CD4-positive, alpha-beta T cell (primary cell): Measurements from ENCODE around the gene GADD45B. TPM values are rescaled to one million over a fixed set of nuclear protein-coding genes. Genes with fewer than 3 reads are reported as not detected.
A peak's percentile ranks its signal among the peaks of the same experiment; 100 is the strongest.
"Not testable (repeated sequence)": the region's sequence is repeated elsewhere in the genome, so short reads cannot be mapped to it uniquely, and the experiment has no call there.

Source experiments
- ATAC-seq: fragments of 200-7000 bp; cut with Tn5 transposase; one replicate; pipeline ENCODE4 v1.10.0; 2022; ENCODE audit warnings: mild to moderate bottlenecking; ENCODE audit not compliant: poor library complexity
- CTCF ChIA-PET: fragments of 350-600 bp; sonication (Branson Sonifier 250); formaldehyde crosslinking; loops from one replicate; lab custom pipeline; 2021; ENCODE audit warnings: antibody characterized with exemption, inconsistent platforms; lab: Charles Lee
- POLR2A ChIA-PET: fragments of 350-600 bp; sonication (Branson Sonifier 250); formaldehyde crosslinking; loops from one replicate; lab custom pipeline; 2021; ENCODE audit warnings: antibody characterized with exemption, inconsistent platforms; lab: Charles Lee
- DNase-seq, 14 experiments: peaks; one replicate each; pipeline ENCODE4 v3.0.0-alpha.2; 2013 to 2020; ENCODE audit warnings: mixed read lengths in 2 of 14
- H3K27ac ChIP-seq, 2 donors: one replicate each; pipeline versions ENCODE4 v1.5.1 to v1.7.0; 2013; ENCODE audit warnings: low read length in 2 of 2, low read depth in 1 of 2, mild to moderate bottlenecking in 1 of 2
- H3K27me3 ChIP-seq, 2 experiments: 1 replicate in 1 of 2; 2 replicates in 1 of 2; pipeline versions ENCODE4 v1.6.1 to v1.7.0; 2013; ENCODE audit warnings: low read length in 2 of 2, control low read depth in 1 of 2, mild to moderate bottlenecking in 1 of 2, moderate library complexity in 1 of 2; ENCODE audit not compliant: insufficient read depth in 2 of 2, control insufficient read depth in 1 of 2
- H3K36me3 ChIP-seq: one replicate; pipeline ENCODE4 v1.6.1; 2013; ENCODE audit warnings: low read length, control low read depth; ENCODE audit not compliant: insufficient read depth
- H3K4me1 ChIP-seq: one replicate; pipeline ENCODE4 v1.6.1; 2013; ENCODE audit warnings: low read length, control low read depth; ENCODE audit not compliant: insufficient read depth
- H3K4me3 ChIP-seq: one replicate; pipeline ENCODE4 v1.5.1; 2013; ENCODE audit warnings: mild to moderate bottlenecking, low read length, moderate library complexity
- H3K9me3 ChIP-seq, 2 experiments: 1 replicate in 1 of 2; 2 replicates in 1 of 2; pipeline versions ENCODE4 v1.6.1 to v1.7.0; 2013; ENCODE audit warnings: low read length in 2 of 2, mild to moderate bottlenecking in 2 of 2, control low read depth in 1 of 2, moderate library complexity in 1 of 2; ENCODE audit not compliant: control insufficient read depth in 1 of 2, insufficient read depth in 1 of 2
- H3K27ac Mint-ChIP-seq: one replicate; pipeline ENCODE4 v1.8.0; 2020; ENCODE audit warnings: mixed read lengths
- H3K27me3 Mint-ChIP-seq: one replicate; pipeline ENCODE4 v1.8.0; 2021; ENCODE audit warnings: mixed read lengths
- H3K36me3 Mint-ChIP-seq: one replicate; pipeline ENCODE4 v1.8.0; 2021; ENCODE audit warnings: low read depth, mixed read lengths
- H3K4me1 Mint-ChIP-seq: one replicate; pipeline ENCODE4 v1.8.0; 2021; ENCODE audit warnings: low read depth, mixed read lengths
- H3K4me3 Mint-ChIP-seq: one replicate; pipeline ENCODE4 v1.8.0; 2020; ENCODE audit warnings: mild to moderate bottlenecking, mixed read lengths
- H3K9me3 Mint-ChIP-seq: one replicate; pipeline ENCODE4 v1.8.0; 2020; ENCODE audit warnings: mixed read lengths
- intact Hi-C, 2 experiments: fragments of 100-400 bp; cut with DNase I in 1 of 2; cut with micrococcal nuclease in 1 of 2; formaldehyde crosslinking; loops; one replicate each; pipeline versions ENCODE4 v1.15.1 to v1.9.0; 2023 to 2025; cut with DNase I, micrococcal nuclease
- total RNA-seq, 174 experiments: library from RNA in 2 of 174; stranded (reverse) in 2 of 174; gene quantifications; one replicate each; pipeline ENCODE4 v1.2.3 and lab custom pipeline; 2021 to 2026
- TF ChIP-seq, protein P1 (sequence below): fragments of 200-600 bp; IDR thresholded peaks from one replicate; pipeline ENCODE4 v1.8.0; 2022; ENCODE audit warnings: antibody characterized with exemption, mild to moderate bottlenecking

The GADD45B gene
- total RNA-seq, 2 experiments from 2014 or later: 284 to 285 TPM

- peaks cover 33% of the 10 kb centered on the region for H3K4me1 ChIP-seq
- ChIA-PET POLR2A (no interaction called here), CTCF (no interaction called here)
- H3K27me3 Mint-ChIP-seq: no peaks in the 10 kb centered on the region
- H3K36me3 ChIP-seq: no peaks in the 10 kb centered on the region
- TF ChIP-seq, protein P1, sequence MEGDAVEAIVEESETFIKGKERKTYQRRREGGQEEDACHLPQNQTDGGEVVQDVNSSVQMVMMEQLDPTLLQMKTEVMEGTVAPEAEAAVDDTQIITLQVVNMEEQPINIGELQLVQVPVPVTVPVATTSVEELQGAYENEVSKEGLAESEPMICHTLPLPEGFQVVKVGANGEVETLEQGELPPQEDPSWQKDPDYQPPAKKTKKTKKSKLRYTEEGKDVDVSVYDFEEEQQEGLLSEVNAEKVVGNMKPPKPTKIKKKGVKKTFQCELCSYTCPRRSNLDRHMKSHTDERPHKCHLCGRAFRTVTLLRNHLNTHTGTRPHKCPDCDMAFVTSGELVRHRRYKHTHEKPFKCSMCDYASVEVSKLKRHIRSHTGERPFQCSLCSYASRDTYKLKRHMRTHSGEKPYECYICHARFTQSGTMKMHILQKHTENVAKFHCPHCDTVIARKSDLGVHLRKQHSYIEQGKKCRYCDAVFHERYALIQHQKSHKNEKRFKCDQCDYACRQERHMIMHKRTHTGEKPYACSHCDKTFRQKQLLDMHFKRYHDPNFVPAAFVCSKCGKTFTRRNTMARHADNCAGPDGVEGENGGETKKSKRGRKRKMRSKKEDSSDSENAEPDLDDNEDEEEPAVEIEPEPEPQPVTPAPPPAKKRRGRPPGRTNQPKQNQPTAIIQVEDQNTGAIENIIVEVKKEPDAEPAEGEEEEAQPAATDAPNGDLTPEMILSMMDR: no peak
- no peaks in the 10 kb centered on the region for H3K9me3 ChIP-seq
- H3K27ac Mint-ChIP-seq: no peak overlapping the region
- no peak overlapping the region for H3K27ac ChIP-seq
- no peak overlapping the region for H3K4me3 ChIP-seq
- no peak overlapping the region for H3K4me3 Mint-ChIP-seq
- H3K9me3 Mint-ChIP-seq: no peaks in the 10 kb centered on the region
- ATAC-seq (no peak), DNase-seq (no peak)
- peaks cover 13% of the 10 kb centered on the region for H3K4me1 Mint-ChIP-seq
- intact Hi-C loops: no loop called here
- H3K36me3 Mint-ChIP-seq: no peaks in the 10 kb centered on the region
- H3K27me3 ChIP-seq: no peaks in the 10 kb centered on the region
These were observed 24.9 kb downstream of the GADD45B start for GRCh38 chr19:2500841-2501261.

- intact Hi-C loops: loop anchor here in 1 of 2 experiments (2.0 kb wide), 1 partner anchor 25 kb away; no protein-coding TSS in a partner anchor
- CTCF ChIA-PET: interaction anchor here (1.0 to 2.3 kb wide), 6 partner anchors 9 to 133 kb away, joined by 4 to 10 read pairs (median 4); no protein-coding TSS in a partner anchor
These were observed 27.7 kb downstream of the GADD45B start for GRCh38 chr19:2503521-2504109.

DNA sequence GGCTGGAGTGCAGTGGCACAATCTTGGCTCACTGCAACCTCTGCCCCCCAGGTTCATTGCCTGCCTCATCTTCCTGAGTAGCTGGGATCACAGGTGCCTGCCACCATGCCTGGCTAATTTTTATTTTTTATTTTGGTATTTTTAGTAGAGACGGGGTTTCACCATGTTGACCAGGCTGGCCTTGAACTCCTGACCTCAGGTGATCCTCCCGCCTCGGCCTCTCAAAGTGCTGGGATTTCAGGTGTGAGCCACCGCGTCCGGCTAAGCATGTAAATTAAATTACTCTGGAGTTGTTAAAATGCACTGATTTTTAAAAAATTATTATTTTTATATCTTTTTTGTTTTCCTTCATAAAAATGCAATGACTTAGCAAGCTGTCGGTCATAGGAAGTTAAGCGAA, 30.7 kb downstream of the GADD45B start:
- ATAC-seq, H3K36me3 ChIP-seq, H3K4me3 ChIP-seq, H3K27me3 Mint-ChIP-seq, H3K27me3 ChIP-seq, H3K4me3 Mint-ChIP-seq, DNase-seq, H3K36me3 Mint-ChIP-seq, H3K9me3 ChIP-seq, H3K27ac ChIP-seq, H3K9me3 Mint-ChIP-seq: not testable (repeated sequence)
- ChIA-PET POLR2A (interaction anchor here (1.0 to 1.2 kb wide), 2 partner anchors 30 to 31 kb away, joined by 5 to 7 read pairs; partner anchors contain the start of gene GADD45B), CTCF (interaction anchor here (0.8 to 1.1 kb wide), 2 partner anchors 93 to 114 kb away, joined by 4 to 5 read pairs; no protein-coding TSS in a partner anchor)
- Mint-ChIP-seq H3K27ac (peak overlapping the region; percentile 80), H3K4me1 (peaks cover 21% of the 10 kb centered on the region)
- H3K4me1 ChIP-seq: peaks cover 32% of the 10 kb centered on the region
- intact Hi-C loops: loop anchor here (1.0 to 5.0 kb wide), 2 partner anchors 30 to 46 kb away; partner anchors contain the start of gene GADD45B (in 1 of the 2)

More at GRCh38 chr19:2503521-2504109, 27.7 kb downstream of the GADD45B start:
- Mint-ChIP-seq H3K4me3 (peak overlapping the region; percentile 44), H3K9me3 (no peaks in the 10 kb centered on the region), H3K27me3 (no peaks in the 10 kb centered on the region), H3K4me1 (peaks cover 21% of the 10 kb centered on the region), H3K36me3 (no peaks in the 10 kb centered on the region), H3K27ac (peak overlapping the region; percentile 89)
- ATAC-seq (peak; percentile 78), DNase-seq (peak; percentile 48 to 87 (median 70))
- Histone ChIP-seq H3K9me3 (no peaks in the 10 kb centered on the region), H3K27me3 (no peaks in the 10 kb centered on the region), H3K36me3 (no peaks in the 10 kb centered on the region), H3K4me3 (peak overlapping the region; percentile 16), H3K27ac (peak overlapping the region; percentile 30 to 86), H3K4me1 (peaks cover 36% of the 10 kb centered on the region)
- TF ChIP-seq, protein P1: no peak
- POLR2A ChIA-PET: interaction anchor here (0.8 to 3.5 kb wide), 4 partner anchors 15 to 58 kb away, joined by 3 to 54 read pairs (median 3); partner anchors contain the start of gene GADD45B
